ENCODE measurements around the gene KIAA1958.

- TF ChIP-seq CTCF (conservative IDR thresholded peaks at IDR 0.05; ENCODE audit: low read length) (no peak), EZH2phosphoT487 (IDR thresholded peaks at IDR 0.05; ENCODE audit: borderline replicate concordance) (no peak)
These were observed 18.5 kb downstream of the KIAA1958 start for GRCh38 chr9:112505086-112505485.
